SK-N-SH treated with all-trans-retinoic acid at 6 μM for 48 hours (cell line): Measurements from ENCODE around the gene R3HDM1.

Experiments used
- ATAC-seq: fragments of 200-7000 bp; cut with Tn5 transposase; 3 replicates; pipeline ENCODE4 v1.9.1; 2020; ENCODE audit warnings: mild to moderate bottlenecking, moderate library complexity
- ARNTL ChIP-seq: fragments of 450-650 bp; formaldehyde crosslinking; IDR thresholded peaks from 2 replicates; pipeline ENCODE4 v1.5.0; 2020; ENCODE audit warnings: low read depth, mild to moderate bottlenecking, moderate library complexity, borderline replicate concordance
- BACH2 ChIP-seq: fragments of 250-450 bp; sonication (Bioruptor Pico); IDR thresholded peaks from 2 replicates; pipeline ENCODE4 v1.9.0; 2021; ENCODE audit warnings: mild to moderate bottlenecking, borderline replicate concordance
- CSDC2 ChIP-seq: fragments of 250-450 bp; sonication (Bioruptor Pico); IDR thresholded peaks from 2 replicates; pipeline ENCODE4 v1.5.0; 2020; ENCODE audit warnings: mild to moderate bottlenecking, moderate library complexity
- ESRRG ChIP-seq: fragments of 250-450 bp; sonication (Bioruptor Pico); IDR thresholded peaks from 2 replicates; pipeline ENCODE4 v1.6.1; 2021; ENCODE audit warnings: mild to moderate bottlenecking
- GLIS3 ChIP-seq: fragments of 250-450 bp; sonication (Bioruptor Pico); IDR thresholded peaks from 2 replicates; pipeline ENCODE4 v1.5.0; 2020; ENCODE audit warnings: mild to moderate bottlenecking, moderate library complexity
- ISL1 ChIP-seq: fragments of 250-450 bp; sonication (Bioruptor Pico); IDR thresholded peaks from 2 replicates; pipeline ENCODE4 v2.1.2; 2022; ENCODE audit warnings: mild to moderate bottlenecking, moderate library complexity
- OSR1 ChIP-seq: fragments of 250-450 bp; sonication (Bioruptor Pico); IDR thresholded peaks from 2 replicates; pipeline ENCODE4 v1.8.0; 2022; ENCODE audit warnings: moderate library complexity, mild to moderate bottlenecking, inconsistent platforms
- PPARA ChIP-seq: fragments of 250-450 bp; sonication (Bioruptor Pico); IDR thresholded peaks from 2 replicates; pipeline ENCODE4 v1.5.0; 2020; ENCODE audit warnings: mild to moderate bottlenecking, borderline replicate concordance
- SNAI2 ChIP-seq: fragments of 250-450 bp; sonication (Bioruptor Pico); IDR thresholded peaks from 2 replicates; pipeline ENCODE4 v1.5.0; 2020; ENCODE audit warnings: mild to moderate bottlenecking, moderate library complexity
- TCF4 ChIP-seq: fragments of 250-450 bp; sonication (Bioruptor Pico); IDR thresholded peaks from 2 replicates; pipeline ENCODE4 v1.8.0; 2021; ENCODE audit warnings: mild to moderate bottlenecking, moderate library complexity, borderline replicate concordance
- TOX ChIP-seq: fragments of 250-450 bp; sonication (Bioruptor Pico); IDR thresholded peaks from 2 replicates; pipeline ENCODE4 v1.8.0; 2021; ENCODE audit warnings: mild to moderate bottlenecking, moderate library complexity, borderline replicate concordance
- ZC3H10 ChIP-seq: fragments of 250-450 bp; sonication (Bioruptor Pico); IDR thresholded peaks from 2 replicates; pipeline ENCODE4 v1.5.1; 2021; ENCODE audit warnings: mild to moderate bottlenecking, moderate library complexity
- ZFP3 ChIP-seq: fragments of 250-450 bp; sonication (Bioruptor Pico); IDR thresholded peaks from 2 replicates; pipeline ENCODE4 v1.5.0; 2020; ENCODE audit warnings: mild to moderate bottlenecking, moderate library complexity
- ZFP30 ChIP-seq: fragments of 450-650 bp; formaldehyde crosslinking; IDR thresholded peaks from 2 replicates; pipeline ENCODE4 v1.5.0; 2022; ENCODE audit warnings: mild to moderate bottlenecking, moderate library complexity
- ZNF565 ChIP-seq: fragments of 450-650 bp; formaldehyde crosslinking; conservative IDR thresholded peaks from 2 replicates; pipeline ENCODE4 v1.5.0; 2020; ENCODE audit warnings: low read depth, mild to moderate bottlenecking, moderate library complexity
- ZNF70 ChIP-seq: fragments of 450-650 bp; formaldehyde crosslinking; IDR thresholded peaks from 2 replicates; pipeline ENCODE4 v1.5.0; 2020; ENCODE audit warnings: mild to moderate bottlenecking, moderate library complexity
- ZNF8 ChIP-seq: fragments of 450-650 bp; formaldehyde crosslinking; IDR thresholded peaks from 2 replicates; pipeline ENCODE4 v1.5.0; 2020; ENCODE audit warnings: mild to moderate bottlenecking, moderate library complexity
- TF ChIP-seq, protein P1 (sequence below): fragments of 250-450 bp; sonication (Bioruptor Pico); IDR thresholded peaks from 2 replicates; pipeline ENCODE4 v1.5.1; 2021; ENCODE audit warnings: mild to moderate bottlenecking, moderate library complexity
- TF ChIP-seq, protein P2 (sequence below): fragments of 250-450 bp; sonication (Bioruptor Pico); IDR thresholded peaks from 2 replicates; pipeline ENCODE4 v1.5.0; 2020; ENCODE audit warnings: mild to moderate bottlenecking, moderate library complexity
- TF ChIP-seq, protein P3 (sequence below): fragments of 250-450 bp; sonication (Bioruptor Pico); IDR thresholded peaks from 2 replicates; pipeline ENCODE4 v1.5.1; 2020; ENCODE audit warnings: low read depth, mild to moderate bottlenecking, moderate library complexity
- TF ChIP-seq, protein P4 (sequence below): fragments of 250-450 bp; sonication (Bioruptor Pico); IDR thresholded peaks from 2 replicates; pipeline ENCODE4 v1.8.0; 2020; ENCODE audit warnings: mild to moderate bottlenecking, moderate library complexity, borderline replicate concordance

R3HDM1 gene

DNA sequence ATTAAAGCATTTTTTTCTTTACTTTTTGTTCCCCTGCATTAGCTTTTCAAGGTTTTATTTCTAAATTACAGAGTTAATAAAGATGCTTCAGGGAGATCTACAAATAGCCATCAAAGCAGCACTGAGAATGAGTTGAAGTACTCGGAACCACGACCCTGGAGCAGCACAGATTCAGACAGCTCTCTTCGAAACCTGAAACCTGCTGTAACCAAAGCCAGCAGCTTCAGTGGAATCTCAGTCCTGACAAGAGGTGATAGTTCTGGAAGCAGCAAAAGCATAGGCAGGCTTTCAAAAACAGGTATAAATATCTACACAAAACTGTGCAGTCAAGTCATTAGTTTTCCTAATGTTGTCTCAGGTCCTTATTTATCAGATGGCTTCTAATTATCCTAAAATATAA lies 107.5 kb downstream of the R3HDM1 start:
- ATAC-seq: peak; percentile 66
- TF ChIP-seq ISL1 (CRISPR knock-in tag): no peak
- TF ChIP-seq ARNTL: no peak
- no peak for TF ChIP-seq SNAI2 (CRISPR knock-in tag)
- no peak for TF ChIP-seq CSDC2 (CRISPR knock-in tag)
- TF ChIP-seq ZC3H10 (CRISPR knock-in tag): no peak
- TF ChIP-seq, protein P1, sequence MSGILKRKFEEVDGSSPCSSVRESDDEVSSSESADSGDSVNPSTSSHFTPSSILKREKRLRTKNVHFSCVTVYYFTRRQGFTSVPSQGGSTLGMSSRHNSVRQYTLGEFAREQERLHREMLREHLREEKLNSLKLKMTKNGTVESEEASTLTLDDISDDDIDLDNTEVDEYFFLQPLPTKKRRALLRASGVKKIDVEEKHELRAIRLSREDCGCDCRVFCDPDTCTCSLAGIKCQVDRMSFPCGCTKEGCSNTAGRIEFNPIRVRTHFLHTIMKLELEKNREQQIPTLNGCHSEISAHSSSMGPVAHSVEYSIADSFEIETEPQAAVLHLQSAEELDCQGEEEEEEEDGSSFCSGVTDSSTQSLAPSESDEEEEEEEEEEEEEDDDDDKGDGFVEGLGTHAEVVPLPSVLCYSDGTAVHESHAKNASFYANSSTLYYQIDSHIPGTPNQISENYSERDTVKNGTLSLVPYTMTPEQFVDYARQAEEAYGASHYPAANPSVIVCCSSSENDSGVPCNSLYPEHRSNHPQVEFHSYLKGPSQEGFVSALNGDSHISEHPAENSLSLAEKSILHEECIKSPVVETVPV (CRISPR knock-in tag): no peak
- TF ChIP-seq BACH2: no peak
- TF ChIP-seq OSR1 (CRISPR knock-in tag): no peak
- TF ChIP-seq ZNF8 (CRISPR knock-in tag): no peak
- no peak for TF ChIP-seq GLIS3 (CRISPR knock-in tag)
- TF ChIP-seq PPARA (CRISPR knock-in tag): no peak
- TF ChIP-seq, protein P2, sequence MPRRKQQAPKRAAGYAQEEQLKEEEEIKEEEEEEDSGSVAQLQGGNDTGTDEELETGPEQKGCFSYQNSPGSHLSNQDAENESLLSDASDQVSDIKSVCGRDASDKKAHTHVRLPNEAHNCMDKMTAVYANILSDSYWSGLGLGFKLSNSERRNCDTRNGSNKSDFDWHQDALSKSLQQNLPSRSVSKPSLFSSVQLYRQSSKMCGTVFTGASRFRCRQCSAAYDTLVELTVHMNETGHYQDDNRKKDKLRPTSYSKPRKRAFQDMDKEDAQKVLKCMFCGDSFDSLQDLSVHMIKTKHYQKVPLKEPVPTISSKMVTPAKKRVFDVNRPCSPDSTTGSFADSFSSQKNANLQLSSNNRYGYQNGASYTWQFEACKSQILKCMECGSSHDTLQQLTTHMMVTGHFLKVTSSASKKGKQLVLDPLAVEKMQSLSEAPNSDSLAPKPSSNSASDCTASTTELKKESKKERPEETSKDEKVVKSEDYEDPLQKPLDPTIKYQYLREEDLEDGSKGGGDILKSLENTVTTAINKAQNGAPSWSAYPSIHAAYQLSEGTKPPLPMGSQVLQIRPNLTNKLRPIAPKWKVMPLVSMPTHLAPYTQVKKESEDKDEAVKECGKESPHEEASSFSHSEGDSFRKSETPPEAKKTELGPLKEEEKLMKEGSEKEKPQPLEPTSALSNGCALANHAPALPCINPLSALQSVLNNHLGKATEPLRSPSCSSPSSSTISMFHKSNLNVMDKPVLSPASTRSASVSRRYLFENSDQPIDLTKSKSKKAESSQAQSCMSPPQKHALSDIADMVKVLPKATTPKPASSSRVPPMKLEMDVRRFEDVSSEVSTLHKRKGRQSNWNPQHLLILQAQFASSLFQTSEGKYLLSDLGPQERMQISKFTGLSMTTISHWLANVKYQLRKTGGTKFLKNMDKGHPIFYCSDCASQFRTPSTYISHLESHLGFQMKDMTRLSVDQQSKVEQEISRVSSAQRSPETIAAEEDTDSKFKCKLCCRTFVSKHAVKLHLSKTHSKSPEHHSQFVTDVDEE (CRISPR knock-in tag): no peak
- no peak for TF ChIP-seq ZFP30 (CRISPR knock-in tag)
- no peak for TF ChIP-seq TOX (CRISPR knock-in tag)
- TF ChIP-seq ZNF565 (CRISPR knock-in tag): no peak

DNA sequence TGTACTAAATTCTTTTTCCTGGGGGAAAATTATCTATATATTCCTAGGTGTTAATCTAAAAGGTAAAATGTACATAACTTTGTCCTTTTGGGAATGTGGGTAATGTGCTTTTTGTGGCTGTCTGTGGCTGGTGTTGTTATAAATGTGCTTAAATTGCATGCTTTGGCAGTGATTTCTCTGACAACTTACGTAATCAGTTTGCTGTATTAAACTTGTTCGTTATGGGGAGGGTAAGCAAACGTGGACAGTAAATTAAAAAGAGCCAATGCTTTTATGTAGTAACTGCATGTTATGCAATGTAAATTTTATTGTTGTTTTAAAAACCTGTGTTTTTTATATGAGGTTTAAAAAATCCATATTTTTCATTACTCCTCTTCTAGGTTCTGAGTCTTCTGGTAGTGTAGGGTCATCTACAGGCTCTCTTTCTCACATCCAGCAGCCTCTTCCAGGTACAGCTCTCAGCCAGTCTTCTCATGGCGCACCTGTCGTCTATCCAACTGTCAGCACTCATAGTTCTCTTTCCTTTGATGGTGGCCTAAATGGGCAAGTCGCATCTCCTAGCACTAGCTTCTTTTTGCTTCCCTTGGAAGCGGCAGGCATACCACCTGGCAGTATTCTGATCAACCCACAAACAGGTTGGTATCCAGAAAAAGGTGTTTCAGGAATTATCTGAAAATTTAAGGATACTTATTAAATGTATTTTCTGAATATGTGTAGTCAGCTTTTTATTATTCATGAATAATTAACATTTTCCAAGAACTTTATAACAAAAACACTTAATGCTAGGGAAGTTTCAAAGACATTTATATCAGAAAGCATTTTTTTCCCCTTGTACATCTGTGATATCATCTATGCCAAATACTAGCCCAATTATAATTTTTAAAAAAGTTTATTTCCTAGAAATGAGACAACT lies 110.1 kb downstream of the R3HDM1 start:
- TF ChIP-seq PPARA (CRISPR knock-in tag): no peak
- ATAC-seq: no peak

DNA sequence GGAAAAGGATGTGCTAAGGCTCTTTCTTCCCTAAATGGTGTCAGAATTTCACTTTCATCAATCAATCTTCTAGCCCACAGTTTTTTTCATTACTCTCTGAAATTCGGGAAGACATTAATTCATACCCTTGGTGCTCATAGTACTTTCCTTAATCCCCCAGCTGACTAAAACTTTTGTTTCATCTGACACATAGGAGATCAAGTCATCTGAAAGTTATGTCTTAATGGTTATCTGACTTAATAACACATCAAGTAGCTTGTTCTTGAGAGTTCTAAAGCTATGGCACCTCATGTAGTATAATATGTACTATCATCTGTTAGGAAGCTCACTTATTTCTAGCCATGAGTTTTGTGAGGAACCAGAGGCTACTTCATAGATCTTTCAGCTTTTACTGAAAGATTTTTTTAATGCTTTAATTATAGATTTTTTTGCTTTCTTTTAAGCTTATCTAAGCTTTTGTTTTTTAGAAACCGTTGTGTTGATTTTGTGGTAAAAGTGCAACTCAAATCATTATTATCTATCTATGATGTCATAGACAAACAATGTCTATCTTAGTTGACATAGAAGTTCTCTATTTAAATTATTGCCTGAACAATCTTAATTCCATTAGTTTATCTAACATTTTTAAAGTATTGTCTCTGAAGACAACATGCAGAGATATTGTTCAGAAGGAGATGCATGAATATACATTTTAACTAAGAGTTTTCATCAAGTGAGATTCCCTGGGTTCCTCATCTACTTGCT lies 116.7 kb downstream of the R3HDM1 start:
- TF ChIP-seq, protein P3, sequence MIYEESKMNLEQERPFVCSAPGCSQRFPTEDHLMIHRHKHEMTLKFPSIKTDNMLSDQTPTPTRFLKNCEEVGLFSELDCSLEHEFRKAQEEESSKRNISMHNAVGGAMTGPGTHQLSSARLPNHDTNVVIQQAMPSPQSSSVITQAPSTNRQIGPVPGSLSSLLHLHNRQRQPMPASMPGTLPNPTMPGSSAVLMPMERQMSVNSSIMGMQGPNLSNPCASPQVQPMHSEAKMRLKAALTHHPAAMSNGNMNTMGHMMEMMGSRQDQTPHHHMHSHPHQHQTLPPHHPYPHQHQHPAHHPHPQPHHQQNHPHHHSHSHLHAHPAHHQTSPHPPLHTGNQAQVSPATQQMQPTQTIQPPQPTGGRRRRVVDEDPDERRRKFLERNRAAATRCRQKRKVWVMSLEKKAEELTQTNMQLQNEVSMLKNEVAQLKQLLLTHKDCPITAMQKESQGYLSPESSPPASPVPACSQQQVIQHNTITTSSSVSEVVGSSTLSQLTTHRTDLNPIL (CRISPR knock-in tag): 0 out of 2 replicates have a peak, but pooled peaks have one; percentile 62
- TF ChIP-seq, protein P2 (CRISPR knock-in tag): no peak
- peak; percentile 64 for TF ChIP-seq ISL1 (CRISPR knock-in tag)
- no peak for ATAC-seq

DNA sequence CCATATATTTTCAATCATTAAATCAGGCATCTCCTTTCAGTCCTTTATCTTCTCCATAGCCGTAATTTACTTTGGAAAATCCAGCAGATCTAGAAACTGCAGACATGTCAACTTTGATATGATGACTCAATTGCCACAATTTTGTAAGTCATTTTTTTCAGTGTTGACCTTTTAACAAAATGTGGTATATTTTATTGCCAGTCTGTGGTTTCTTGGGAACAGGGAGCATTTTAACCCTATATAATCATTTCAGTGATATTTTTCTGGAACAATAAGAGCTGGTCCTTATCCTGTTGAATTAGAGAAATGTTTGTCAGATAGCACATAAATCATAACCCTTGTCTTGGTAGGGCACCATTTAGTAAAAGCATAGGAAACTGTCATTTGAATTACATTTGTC lies 119.4 kb downstream of the R3HDM1 start:
- TF ChIP-seq, protein P3 (CRISPR knock-in tag): no peak
- no peak for TF ChIP-seq ZNF70 (CRISPR knock-in tag)
- TF ChIP-seq CSDC2 (CRISPR knock-in tag): no peak
- no peak for TF ChIP-seq ZC3H10 (CRISPR knock-in tag)
- TF ChIP-seq ZFP3 (CRISPR knock-in tag): no peak
- TF ChIP-seq, protein P4, sequence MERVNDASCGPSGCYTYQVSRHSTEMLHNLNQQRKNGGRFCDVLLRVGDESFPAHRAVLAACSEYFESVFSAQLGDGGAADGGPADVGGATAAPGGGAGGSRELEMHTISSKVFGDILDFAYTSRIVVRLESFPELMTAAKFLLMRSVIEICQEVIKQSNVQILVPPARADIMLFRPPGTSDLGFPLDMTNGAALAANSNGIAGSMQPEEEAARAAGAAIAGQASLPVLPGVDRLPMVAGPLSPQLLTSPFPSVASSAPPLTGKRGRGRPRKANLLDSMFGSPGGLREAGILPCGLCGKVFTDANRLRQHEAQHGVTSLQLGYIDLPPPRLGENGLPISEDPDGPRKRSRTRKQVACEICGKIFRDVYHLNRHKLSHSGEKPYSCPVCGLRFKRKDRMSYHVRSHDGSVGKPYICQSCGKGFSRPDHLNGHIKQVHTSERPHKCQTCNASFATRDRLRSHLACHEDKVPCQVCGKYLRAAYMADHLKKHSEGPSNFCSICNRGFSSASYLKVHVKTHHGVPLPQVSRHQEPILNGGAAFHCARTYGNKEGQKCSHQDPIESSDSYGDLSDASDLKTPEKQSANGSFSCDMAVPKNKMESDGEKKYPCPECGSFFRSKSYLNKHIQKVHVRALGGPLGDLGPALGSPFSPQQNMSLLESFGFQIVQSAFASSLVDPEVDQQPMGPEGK: peak; percentile 27; the same call in 1 of the 2 replicates
- TF ChIP-seq ESRRG (CRISPR knock-in tag): no peak
- no peak for TF ChIP-seq ZFP30 (CRISPR knock-in tag)
- no peak for TF ChIP-seq ARNTL
- TF ChIP-seq ZNF565 (CRISPR knock-in tag): no peak
- no peak for TF ChIP-seq TCF4 (CRISPR knock-in tag)
- TF ChIP-seq ISL1 (CRISPR knock-in tag): peak; percentile 75; the same call in 1 of the 2 replicates
- TF ChIP-seq TOX (CRISPR knock-in tag): peak; percentile 76; the same call in 1 of the 2 replicates
- TF ChIP-seq ZNF8 (CRISPR knock-in tag): no peak
- TF ChIP-seq, all 23 proteins: peak for 3
- no peak; the same call in 2 of the 3 replicates for ATAC-seq
